Central memory CD8-positive, alpha-beta T cell (primary cell): Measurements from ENCODE around the gene ANKRD65.
"Not testable (repeated sequence)": the region's sequence is repeated elsewhere in the genome, so short reads cannot be mapped to it uniquely, and the experiment has no call there.

Experiments used
- ATAC-seq: fragments of 150-1000 bp; cut with Tn5 transposase; replicated peaks from 2 replicates; pipeline ENCODE4 v1.10.0; 2022; ENCODE audit warnings: mild to moderate bottlenecking, moderate FRiP score, moderate number of reproducible peaks; ENCODE audit not compliant: poor library complexity, severe bottlenecking; ENCODE audit errors: extremely low read depth
- DNase-seq, 2 donors: peaks; one replicate each; pipeline ENCODE4 v3.0.0; 2021; ENCODE audit warnings: low spot score in 2 of 2
- H3K27ac Mint-ChIP-seq: one replicate; pipeline ENCODE4 v1.8.0; 2022; ENCODE audit warnings: low read depth, mild to moderate bottlenecking, moderate library complexity, mixed read lengths
- H3K27me3 Mint-ChIP-seq: one replicate; pipeline ENCODE4 v1.8.0; 2022; ENCODE audit warnings: mixed read lengths
- H3K36me3 Mint-ChIP-seq: one replicate; pipeline ENCODE4 v1.8.0; 2022; ENCODE audit warnings: mild to moderate bottlenecking, moderate library complexity, mixed read lengths; ENCODE audit not compliant: insufficient read depth
- H3K4me1 Mint-ChIP-seq: one replicate; pipeline ENCODE4 v1.8.0; 2022; ENCODE audit warnings: mixed read lengths
- H3K4me3 Mint-ChIP-seq: one replicate; pipeline ENCODE4 v1.8.0; 2022; ENCODE audit warnings: mild to moderate bottlenecking, moderate library complexity, mixed read lengths
- H3K9me3 Mint-ChIP-seq: one replicate; pipeline ENCODE4 v1.8.0; 2022; ENCODE audit warnings: mixed read lengths

The ANKRD65 gene

DNA sequence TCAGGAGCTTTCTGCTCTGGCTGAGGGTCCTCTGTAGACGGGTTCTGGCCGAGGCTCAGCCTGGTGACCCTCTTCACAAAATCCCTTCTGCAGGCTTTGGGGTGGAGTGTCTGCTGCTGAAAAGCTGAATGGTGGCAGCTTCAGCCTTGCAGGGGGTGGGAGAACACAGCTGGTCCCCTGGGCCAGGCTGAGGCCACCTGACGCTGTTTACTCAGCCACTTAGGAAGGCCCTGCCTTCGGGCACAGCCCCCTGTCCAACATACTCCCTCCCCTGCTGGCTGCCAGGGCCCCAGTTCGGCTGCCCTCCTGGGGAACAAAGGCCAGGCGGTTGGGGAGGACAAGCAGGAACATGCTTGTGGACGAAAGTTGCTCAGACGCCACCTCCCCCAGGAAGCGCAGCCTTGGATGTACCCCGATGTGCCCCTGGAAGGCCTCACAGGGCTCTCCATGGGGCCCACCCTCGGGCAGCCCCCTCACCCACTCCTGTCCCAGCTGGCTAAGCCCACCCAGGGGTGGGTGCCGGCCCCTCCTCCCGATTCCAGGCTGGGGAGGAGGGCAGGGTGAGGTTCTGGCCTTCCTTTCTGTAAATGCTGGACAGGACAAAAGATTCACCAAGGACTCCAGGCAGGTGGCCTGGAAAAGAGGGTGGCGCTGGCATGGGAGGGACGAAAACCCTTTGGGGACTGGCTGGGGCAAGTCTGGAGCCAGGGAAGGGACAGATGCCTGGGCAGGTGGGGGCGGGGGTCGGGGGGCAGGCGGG lies at the start of gene ANKRD65:
TSS of gene ANKRD65 (minus strand) at position 130 of the 760 bp plus-strand sequence. CDS start 271 bp downstream, outside the sequence.
- ATAC-seq (no peak), DNase-seq (no peak)
- Mint-ChIP-seq H3K36me3 (no peaks in the 10 kb centered on the region), H3K4me3 (no peak within 1 kb of the TSS), H3K27me3 (peaks cover 29% of the 10 kb centered on the region), H3K27ac (no peak within 1 kb of the TSS), H3K9me3 (no peaks in the 10 kb centered on the region), H3K4me1 (no peaks in the 10 kb centered on the region)

GRCh38 chr1:1468196-1468985 lies 47.3 kb upstream of the ANKRD65 start:
- not testable (repeated sequence) for DNase-seq, H3K27me3 Mint-ChIP-seq, H3K4me3 Mint-ChIP-seq, H3K27ac Mint-ChIP-seq, ATAC-seq, H3K36me3 Mint-ChIP-seq, H3K4me1 Mint-ChIP-seq, H3K9me3 Mint-ChIP-seq

- Mint-ChIP-seq H3K27ac (no peak overlapping the region), H3K9me3 (no peaks in the 10 kb centered on the region), H3K27me3 (peaks cover 9% of the 10 kb centered on the region), H3K36me3 (peaks cover 2% of the 10 kb centered on the region), H3K4me1 (no peaks in the 10 kb centered on the region), H3K4me3 (no peak overlapping the region)
- no peak for DNase-seq
- ATAC-seq, result no peak
Observed at GRCh38 chr1:1463312-1463711, 42.2 kb upstream of the ANKRD65 start.

DNA sequence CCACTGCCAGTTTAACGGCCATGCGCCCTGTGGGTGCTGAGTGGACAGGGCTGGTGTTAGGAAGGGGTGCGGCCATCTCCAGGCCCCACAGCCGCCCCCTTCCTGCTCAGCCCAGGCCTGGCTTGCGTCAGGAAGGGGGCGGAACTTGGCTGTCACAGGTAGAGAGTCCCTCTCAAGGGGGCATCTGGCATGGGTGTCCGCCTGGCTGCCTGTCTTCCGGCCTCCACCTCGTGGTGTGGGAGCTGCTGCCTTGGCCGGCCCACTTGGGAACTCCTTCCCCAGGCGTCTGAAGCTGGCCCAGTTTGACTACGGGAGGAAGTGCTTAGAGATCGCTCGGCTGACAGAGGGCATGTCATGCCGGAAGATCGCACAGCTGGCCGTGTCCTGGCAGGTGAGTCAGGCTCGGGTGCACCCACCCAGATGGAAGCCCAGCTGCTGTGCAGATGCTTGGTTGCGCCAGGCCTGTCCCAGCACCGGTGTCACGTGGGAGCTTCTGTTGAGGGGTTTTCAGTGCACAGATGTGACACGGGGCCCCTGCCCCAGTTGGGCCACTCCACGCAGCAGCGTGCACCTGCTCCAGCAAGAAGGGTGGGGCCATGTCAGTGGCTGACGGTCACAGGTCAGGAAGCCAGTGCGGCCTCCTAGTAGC lies 41.4 kb upstream of the ANKRD65 start:
- Mint-ChIP-seq H3K4me3 (no peak overlapping the region), H3K27ac (no peak overlapping the region), H3K4me1 (no peaks in the 10 kb centered on the region), H3K27me3 (peaks cover 9% of the 10 kb centered on the region), H3K9me3 (no peaks in the 10 kb centered on the region), H3K36me3 (peaks cover 2% of the 10 kb centered on the region)
- DNase-seq, result no peak
- ATAC-seq, result no peak

GRCh38 chr1:1461721-1462317 lies 40.7 kb upstream of the ANKRD65 start:
- H3K27ac Mint-ChIP-seq, result no peak overlapping the region
- peaks cover 2% of the 10 kb centered on the region for H3K36me3 Mint-ChIP-seq
- H3K9me3 Mint-ChIP-seq, result no peaks in the 10 kb centered on the region
- H3K4me3 Mint-ChIP-seq, result no peak overlapping the region
- H3K4me1 Mint-ChIP-seq, result no peaks in the 10 kb centered on the region
- ATAC-seq, result no peak
- H3K27me3 Mint-ChIP-seq, result peaks cover 9% of the 10 kb centered on the region
- no peak for DNase-seq

DNA sequence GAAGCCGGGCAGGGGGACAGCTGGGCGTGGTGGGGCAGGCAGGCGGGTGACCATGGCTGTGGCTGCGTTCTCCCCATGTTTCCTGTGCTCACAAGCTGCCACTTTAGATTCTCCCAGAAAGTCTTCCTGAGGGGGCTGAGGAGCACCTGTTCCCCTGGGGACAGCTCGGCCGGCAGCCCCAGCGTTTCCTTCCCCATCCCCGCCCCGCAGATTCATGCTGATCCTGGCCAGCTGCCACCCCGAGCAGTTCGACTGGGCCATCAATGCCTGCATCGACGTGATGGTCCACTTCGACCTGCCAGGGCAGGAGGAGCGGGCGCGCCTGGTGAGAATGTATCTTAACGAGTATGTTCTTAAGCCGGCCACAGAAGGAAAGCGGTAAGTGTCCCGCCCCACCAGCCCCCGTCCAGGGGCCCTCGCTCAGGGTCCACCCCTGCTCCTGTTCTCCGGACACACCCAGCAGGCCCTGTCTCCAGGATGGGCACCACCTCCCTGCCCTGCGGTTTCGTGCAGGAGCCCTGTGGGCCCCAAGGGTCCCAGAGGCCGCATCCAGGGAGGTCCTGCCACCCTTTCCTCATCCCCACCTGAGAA lies 39.6 kb upstream of the ANKRD65 start:
- ATAC-seq (no peak), DNase-seq (no peak)
- Mint-ChIP-seq H3K9me3 (no peaks in the 10 kb centered on the region), H3K27ac (peak overlapping the region; percentile 81), H3K27me3 (peaks cover 9% of the 10 kb centered on the region), H3K4me1 (no peaks in the 10 kb centered on the region), H3K4me3 (no peak overlapping the region), H3K36me3 (no peaks in the 10 kb centered on the region)

GRCh38 chr1:1459711-1460110 lies 38.6 kb upstream of the ANKRD65 start:
- H3K36me3 Mint-ChIP-seq, ATAC-seq, DNase-seq, H3K27me3 Mint-ChIP-seq, H3K27ac Mint-ChIP-seq, H3K4me1 Mint-ChIP-seq, H3K4me3 Mint-ChIP-seq, H3K9me3 Mint-ChIP-seq: not testable (repeated sequence)

DNA sequence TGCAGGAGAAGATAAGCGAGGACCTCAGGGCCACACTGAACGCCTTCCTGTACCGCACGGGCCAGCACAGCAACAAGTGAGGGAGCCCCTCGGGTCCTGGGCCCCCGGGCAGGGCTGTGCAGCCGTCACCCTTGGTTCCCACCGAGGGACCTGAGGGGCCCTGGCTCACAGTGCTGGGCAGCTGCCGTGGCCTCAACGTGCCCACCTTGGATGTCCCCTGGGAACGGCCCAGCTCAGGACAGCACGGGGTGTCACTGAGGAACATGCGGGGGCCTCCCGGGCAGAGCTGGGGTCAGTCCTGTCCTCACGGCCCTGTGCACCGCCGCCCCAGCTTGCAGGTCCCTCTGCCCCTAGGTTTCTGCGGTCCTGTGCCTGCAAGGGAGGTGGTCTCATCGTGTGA lies 38.1 kb upstream of the ANKRD65 start:
- not testable (repeated sequence) for H3K36me3 Mint-ChIP-seq, DNase-seq, H3K9me3 Mint-ChIP-seq, ATAC-seq, H3K4me1 Mint-ChIP-seq, H3K27me3 Mint-ChIP-seq, H3K27ac Mint-ChIP-seq, H3K4me3 Mint-ChIP-seq

DNA sequence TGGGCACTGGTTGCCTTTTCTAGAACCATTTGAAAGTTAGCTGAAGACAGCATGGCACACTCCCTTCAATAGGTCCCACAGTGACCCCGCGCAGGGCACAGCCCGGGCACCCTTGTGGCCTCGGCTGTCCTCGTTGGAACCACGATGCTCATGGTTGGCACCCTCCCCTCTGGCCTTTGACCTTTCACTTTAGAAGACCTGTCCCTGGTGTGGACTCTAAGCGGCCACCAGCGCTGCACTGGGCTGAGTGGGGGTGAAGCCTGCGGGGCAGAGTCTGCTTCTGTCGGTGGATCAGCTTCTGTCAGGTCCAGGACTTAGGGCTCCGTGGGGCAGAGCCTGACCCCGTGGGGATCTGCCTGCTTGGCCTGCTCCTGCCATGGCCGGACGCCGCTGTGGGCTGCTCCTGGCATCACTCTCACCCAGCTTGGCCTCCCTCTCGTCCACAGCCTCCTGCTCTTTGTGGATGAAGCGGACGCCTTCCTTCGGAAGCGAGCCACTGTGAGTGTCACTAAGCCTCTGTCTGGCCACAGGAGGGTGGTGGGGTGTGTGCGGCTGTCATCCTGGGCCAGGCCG lies 35.7 kb upstream of the ANKRD65 start:
- not testable (repeated sequence) for ATAC-seq, H3K36me3 Mint-ChIP-seq, H3K4me3 Mint-ChIP-seq, H3K9me3 Mint-ChIP-seq, DNase-seq, H3K4me1 Mint-ChIP-seq, H3K27me3 Mint-ChIP-seq, H3K27ac Mint-ChIP-seq

GRCh38 chr1:1455934-1456333 lies 34.9 kb upstream of the ANKRD65 start:
- not testable (repeated sequence) for H3K36me3 Mint-ChIP-seq, ATAC-seq, H3K9me3 Mint-ChIP-seq, DNase-seq, H3K4me1 Mint-ChIP-seq, H3K27ac Mint-ChIP-seq, H3K4me3 Mint-ChIP-seq, H3K27me3 Mint-ChIP-seq

DNA sequence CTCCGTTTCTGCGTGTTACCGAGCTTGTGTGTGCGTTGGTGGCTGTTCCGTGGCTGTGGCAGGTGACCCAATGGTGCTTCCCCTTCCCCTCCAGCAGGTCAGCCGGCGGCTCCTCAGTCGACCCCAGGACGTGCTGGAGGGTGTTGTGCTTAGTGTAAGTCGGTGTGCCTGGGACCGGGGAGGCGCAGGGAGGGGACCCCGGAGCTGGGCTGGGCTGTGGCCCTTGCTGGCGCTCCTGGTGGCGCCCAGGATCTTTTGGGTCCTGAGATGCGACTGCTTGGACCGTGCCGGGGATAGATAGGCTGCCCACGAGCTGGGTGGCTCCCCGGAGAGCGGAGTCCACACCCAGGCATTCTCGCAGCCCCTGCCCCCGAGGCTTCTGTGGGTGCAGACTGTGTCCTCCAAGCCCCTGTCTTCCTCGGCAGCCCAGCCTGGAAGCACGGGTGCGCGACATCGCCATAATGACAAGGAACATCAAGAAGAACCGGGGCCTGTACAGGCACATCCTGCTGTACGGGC lies 34.3 kb upstream of the ANKRD65 start:
- no peaks in the 10 kb centered on the region for H3K36me3 Mint-ChIP-seq
- no peak overlapping the region for H3K4me3 Mint-ChIP-seq
- ATAC-seq, result no peak
- H3K9me3 Mint-ChIP-seq, result no peaks in the 10 kb centered on the region
- H3K27me3 Mint-ChIP-seq, result no peaks in the 10 kb centered on the region
- no peaks in the 10 kb centered on the region for H3K4me1 Mint-ChIP-seq
- DNase-seq, result no peak
- H3K27ac Mint-ChIP-seq, result no peak overlapping the region
